Measurements from ENCODE around the gene CCDC15.

CCDC15 gene

DNA sequence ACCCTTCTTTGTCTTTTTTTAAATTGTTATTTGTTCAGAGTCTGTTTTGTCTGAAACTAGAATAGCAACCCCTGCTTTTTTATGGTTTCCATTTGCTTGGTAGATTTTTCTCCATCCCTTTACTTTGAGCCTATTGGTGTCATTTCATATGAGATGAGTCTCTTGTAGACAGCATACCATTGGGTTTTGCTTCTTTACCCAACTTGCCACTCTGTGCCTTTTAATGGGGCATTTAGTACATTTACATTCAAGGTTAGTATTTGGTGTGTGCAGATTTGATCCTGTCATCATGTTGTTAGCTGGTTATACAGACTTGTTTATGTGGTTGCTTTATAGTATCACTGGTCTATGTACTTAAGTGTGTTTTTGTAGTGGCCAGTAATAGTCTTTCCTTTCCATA lies 28.0 kb downstream of the CCDC15 start:
- TF ChIP-seq ZFP30 (CRISPR knock-in tag; IDR thresholded peaks at IDR 0.05) (no peak), PPARA (CRISPR knock-in tag; IDR thresholded peaks at IDR 0.05; ENCODE audit: borderline replicate concordance) (no peak), TCF4 (CRISPR knock-in tag; IDR thresholded peaks at IDR 0.05; ENCODE audit: borderline replicate concordance) (no peak), BACH2 (CRISPR knock-in tag; IDR thresholded peaks at IDR 0.05; ENCODE audit: borderline replicate concordance) (no peak), ZNF8 (CRISPR knock-in tag; IDR thresholded peaks at IDR 0.05) (no peak), CSDC2 (CRISPR knock-in tag; IDR thresholded peaks at IDR 0.05) (no peak), ARNTL (CRISPR knock-in tag; IDR thresholded peaks at IDR 0.05; ENCODE audit: borderline replicate concordance, low read depth) (no peak), TOX (CRISPR knock-in tag; IDR thresholded peaks at IDR 0.05; ENCODE audit: borderline replicate concordance) (no peak), GLIS3 (CRISPR knock-in tag; IDR thresholded peaks at IDR 0.05) (no peak)
- TF ChIP-seq, protein P1, sequence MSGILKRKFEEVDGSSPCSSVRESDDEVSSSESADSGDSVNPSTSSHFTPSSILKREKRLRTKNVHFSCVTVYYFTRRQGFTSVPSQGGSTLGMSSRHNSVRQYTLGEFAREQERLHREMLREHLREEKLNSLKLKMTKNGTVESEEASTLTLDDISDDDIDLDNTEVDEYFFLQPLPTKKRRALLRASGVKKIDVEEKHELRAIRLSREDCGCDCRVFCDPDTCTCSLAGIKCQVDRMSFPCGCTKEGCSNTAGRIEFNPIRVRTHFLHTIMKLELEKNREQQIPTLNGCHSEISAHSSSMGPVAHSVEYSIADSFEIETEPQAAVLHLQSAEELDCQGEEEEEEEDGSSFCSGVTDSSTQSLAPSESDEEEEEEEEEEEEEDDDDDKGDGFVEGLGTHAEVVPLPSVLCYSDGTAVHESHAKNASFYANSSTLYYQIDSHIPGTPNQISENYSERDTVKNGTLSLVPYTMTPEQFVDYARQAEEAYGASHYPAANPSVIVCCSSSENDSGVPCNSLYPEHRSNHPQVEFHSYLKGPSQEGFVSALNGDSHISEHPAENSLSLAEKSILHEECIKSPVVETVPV (CRISPR knock-in tag; IDR thresholded peaks at IDR 0.05): no peak
- no peak for ATAC-seq

DNA sequence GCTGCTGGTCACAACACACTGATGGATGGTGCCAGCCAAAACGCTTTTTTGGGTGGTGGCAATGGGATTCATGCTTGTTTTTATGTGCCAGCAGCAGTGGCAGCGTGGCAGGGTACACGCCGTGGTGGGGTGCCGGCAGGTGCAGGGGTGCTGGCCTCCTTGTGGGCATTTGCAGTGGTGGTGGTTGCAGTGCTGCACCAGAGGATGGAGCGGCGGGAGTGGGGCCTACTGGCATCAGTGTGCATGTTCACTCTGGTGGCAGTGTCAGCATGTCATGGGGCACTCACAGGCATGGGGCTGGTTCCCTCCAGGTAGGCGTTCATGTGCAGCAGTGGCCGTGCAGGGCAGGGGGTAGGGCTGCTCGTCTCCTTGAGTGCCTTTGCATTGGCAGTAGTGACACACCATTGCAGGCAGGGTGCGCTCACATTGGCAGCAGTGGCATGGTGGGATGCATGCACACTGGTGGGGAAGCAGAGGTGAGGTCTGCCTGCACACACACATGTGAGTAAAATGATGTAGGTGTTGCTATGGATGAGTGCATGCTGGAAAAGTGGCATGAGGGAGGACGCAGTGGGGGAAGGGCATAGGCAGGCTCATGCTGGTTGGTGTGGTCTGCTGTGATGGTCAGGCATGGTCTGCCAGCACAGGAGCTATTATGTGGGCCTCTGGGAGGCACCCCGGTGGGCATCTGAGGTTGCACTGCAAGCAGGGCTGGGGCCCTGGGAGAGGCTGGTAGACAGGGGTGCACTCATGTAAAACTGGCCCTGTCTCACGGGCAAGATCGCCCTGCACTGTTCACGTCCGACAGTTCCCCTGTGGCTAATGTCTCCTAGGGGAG lies 29.9 kb downstream of the CCDC15 start:
- TF ChIP-seq ZNF70 (CRISPR knock-in tag; IDR thresholded peaks at IDR 0.05) (no peak), PPARA (CRISPR knock-in tag; IDR thresholded peaks at IDR 0.05; ENCODE audit: borderline replicate concordance) (no peak), ZFP3 (CRISPR knock-in tag; IDR thresholded peaks at IDR 0.05) (no peak), PATZ1 (CRISPR knock-in tag; IDR thresholded peaks at IDR 0.05; ENCODE audit: borderline replicate concordance) (no peak), ZC3H10 (CRISPR knock-in tag; IDR thresholded peaks at IDR 0.05) (no peak), ESRRG (CRISPR knock-in tag; IDR thresholded peaks at IDR 0.05) (no peak), ISL1 (CRISPR knock-in tag; IDR thresholded peaks at IDR 0.05) (no peak), ZNF8 (CRISPR knock-in tag; IDR thresholded peaks at IDR 0.05) (no peak), POU6F1 (CRISPR knock-in tag; IDR thresholded peaks at IDR 0.05; ENCODE audit: borderline replicate concordance, low read depth) (no peak), TOX (CRISPR knock-in tag; IDR thresholded peaks at IDR 0.05; ENCODE audit: borderline replicate concordance) (no peak), TCF4 (CRISPR knock-in tag; IDR thresholded peaks at IDR 0.05; ENCODE audit: borderline replicate concordance) (no peak), OSR1 (CRISPR knock-in tag; IDR thresholded peaks at IDR 0.05) (no peak), RARB (CRISPR knock-in tag; IDR thresholded peaks at IDR 0.05) (no peak)
- TF ChIP-seq, protein P2, sequence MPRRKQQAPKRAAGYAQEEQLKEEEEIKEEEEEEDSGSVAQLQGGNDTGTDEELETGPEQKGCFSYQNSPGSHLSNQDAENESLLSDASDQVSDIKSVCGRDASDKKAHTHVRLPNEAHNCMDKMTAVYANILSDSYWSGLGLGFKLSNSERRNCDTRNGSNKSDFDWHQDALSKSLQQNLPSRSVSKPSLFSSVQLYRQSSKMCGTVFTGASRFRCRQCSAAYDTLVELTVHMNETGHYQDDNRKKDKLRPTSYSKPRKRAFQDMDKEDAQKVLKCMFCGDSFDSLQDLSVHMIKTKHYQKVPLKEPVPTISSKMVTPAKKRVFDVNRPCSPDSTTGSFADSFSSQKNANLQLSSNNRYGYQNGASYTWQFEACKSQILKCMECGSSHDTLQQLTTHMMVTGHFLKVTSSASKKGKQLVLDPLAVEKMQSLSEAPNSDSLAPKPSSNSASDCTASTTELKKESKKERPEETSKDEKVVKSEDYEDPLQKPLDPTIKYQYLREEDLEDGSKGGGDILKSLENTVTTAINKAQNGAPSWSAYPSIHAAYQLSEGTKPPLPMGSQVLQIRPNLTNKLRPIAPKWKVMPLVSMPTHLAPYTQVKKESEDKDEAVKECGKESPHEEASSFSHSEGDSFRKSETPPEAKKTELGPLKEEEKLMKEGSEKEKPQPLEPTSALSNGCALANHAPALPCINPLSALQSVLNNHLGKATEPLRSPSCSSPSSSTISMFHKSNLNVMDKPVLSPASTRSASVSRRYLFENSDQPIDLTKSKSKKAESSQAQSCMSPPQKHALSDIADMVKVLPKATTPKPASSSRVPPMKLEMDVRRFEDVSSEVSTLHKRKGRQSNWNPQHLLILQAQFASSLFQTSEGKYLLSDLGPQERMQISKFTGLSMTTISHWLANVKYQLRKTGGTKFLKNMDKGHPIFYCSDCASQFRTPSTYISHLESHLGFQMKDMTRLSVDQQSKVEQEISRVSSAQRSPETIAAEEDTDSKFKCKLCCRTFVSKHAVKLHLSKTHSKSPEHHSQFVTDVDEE (CRISPR knock-in tag; IDR thresholded peaks at IDR 0.05): no peak
- no peak for ATAC-seq

DNA sequence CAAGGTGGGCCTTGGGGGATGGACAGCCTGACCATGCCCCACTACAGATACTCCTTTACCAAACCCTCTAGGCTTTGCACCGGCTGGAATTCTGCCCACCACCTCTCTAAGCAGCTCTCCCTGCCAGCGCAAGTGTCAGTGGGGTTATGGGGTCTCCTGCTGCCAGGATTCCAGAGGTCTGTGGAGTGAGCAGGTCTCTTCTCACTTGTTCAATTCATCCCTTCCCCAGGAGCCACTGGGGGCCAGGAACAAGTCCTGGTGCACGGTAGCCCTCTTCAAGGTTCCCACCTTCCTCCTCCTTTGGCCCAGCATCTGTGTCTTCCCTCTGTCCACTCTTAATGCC lies 30.5 kb downstream of the CCDC15 start:
- ATAC-seq: no peak
- no peak for TF ChIP-seq ZNF8 (CRISPR knock-in tag; IDR thresholded peaks at IDR 0.05)
- no peak for TF ChIP-seq CREB5 (CRISPR knock-in tag; IDR thresholded peaks at IDR 0.05; ENCODE audit: low read depth)
- no peak for TF ChIP-seq TOX (CRISPR knock-in tag; IDR thresholded peaks at IDR 0.05; ENCODE audit: borderline replicate concordance)
- TF ChIP-seq, protein P2 (CRISPR knock-in tag; IDR thresholded peaks at IDR 0.05): no peak
- no peak for TF ChIP-seq RARB (CRISPR knock-in tag; IDR thresholded peaks at IDR 0.05)
- TF ChIP-seq BACH2 (CRISPR knock-in tag; IDR thresholded peaks at IDR 0.05; ENCODE audit: borderline replicate concordance): no peak
- TF ChIP-seq POU6F1 (CRISPR knock-in tag; IDR thresholded peaks at IDR 0.05; ENCODE audit: borderline replicate concordance, low read depth): no peak
- TF ChIP-seq ARNTL (CRISPR knock-in tag; IDR thresholded peaks at IDR 0.05; ENCODE audit: borderline replicate concordance, low read depth): no peak
- TF ChIP-seq OSR1 (CRISPR knock-in tag; IDR thresholded peaks at IDR 0.05): no peak
- TF ChIP-seq ZNF565 (CRISPR knock-in tag; conservative IDR thresholded peaks at IDR 0.05; ENCODE audit: low read depth): no peak
- TF ChIP-seq ZFP3 (CRISPR knock-in tag; IDR thresholded peaks at IDR 0.05): no peak
- TF ChIP-seq ZC3H10 (CRISPR knock-in tag; IDR thresholded peaks at IDR 0.05): no peak
- TF ChIP-seq GLIS3 (CRISPR knock-in tag; IDR thresholded peaks at IDR 0.05): no peak

All from SK-N-SH treated with all-trans-retinoic acid at 6 μM for 48 hours (cell line).